GM12878 (cell line): ENCODE results near the gene KIF21A. TPM values are rescaled to one million over a fixed set of nuclear protein-coding genes. Genes with fewer than 3 reads are reported as not detected.

Experiments used
- ATAC-seq: fragments of 200-7000 bp; cut with Tn5 transposase; 3 replicates; pipeline ENCODE4 v1.9.1; 2020; ENCODE audit warnings: mild to moderate bottlenecking, moderate library complexity
- BruUV-seq: library from RNA; stranded (reverse); fragments of 400-500 nt; replicated peaks from 2 replicates; lab custom pipeline; 2021; lab: Mats Ljungman, UMichigan
- CTCF ChIA-PET: fragments of 300-600 bp; sonication (Branson Sonifier 250); formaldehyde crosslinking; extraction: SDS; loops from one replicate; lab custom pipeline; 2021; ENCODE audit warnings: inconsistent platforms; lab: Yijun Ruan, JAX
- POLR2A ChIA-PET: fragments of 350-600 bp; formaldehyde crosslinking; extraction: SDS; loops from one replicate; lab custom pipeline; 2021; ENCODE audit warnings: inconsistent platforms; lab: Charles Lee
- RAD21 ChIA-PET: fragments of 300-600 bp; sonication (Branson Sonifier 250); formaldehyde crosslinking; loops from one replicate; lab custom pipeline; 2023; ENCODE audit warnings: antibody characterized with exemption; ENCODE audit not compliant: unreplicated experiment; lab: Charles Lee
- SMC1A ChIA-PET: fragments of 300-600 bp; sonication (Branson Sonifier 250); formaldehyde crosslinking; loops from one replicate; lab custom pipeline; 2023; ENCODE audit not compliant: unreplicated experiment, uncharacterized antibody; lab: Charles Lee
- DNase-seq: peaks from one replicate; pipeline ENCODE4 v3.0.0-alpha.2; 2011; ENCODE audit warnings: low read depth, low spot score
- FAIRE-seq: peaks from 3 replicates; lab custom pipeline; 2011; peaks lifted over from hg19 to GRCh38; lab: Jason Lieb, UNC
- H2AFZ ChIP-seq: 2 replicates; pipeline ENCODE4 v1.6.0; 2011; ENCODE audit warnings: low read depth, low read length, control low read depth; ENCODE audit not compliant: control insufficient read depth
- H3K27ac ChIP-seq: 2 replicates; pipeline ENCODE4 v1.5.1; 2011; ENCODE audit warnings: control low read depth; ENCODE audit not compliant: control insufficient read depth, insufficient read depth
- H3K27me3 ChIP-seq, 2 experiments: replicated peaks in 1 of 2; 2 replicates each; pipeline versions ENCODE4 v1.6.0 to v1.6.1; 2011; ENCODE audit warnings: low read length in 1 of 2; ENCODE audit not compliant: control insufficient read depth in 2 of 2, insufficient read depth in 2 of 2
- H3K36me3 ChIP-seq, 2 experiments: 2 replicates each; pipeline ENCODE4 v1.5.1; 2011; ENCODE audit warnings: low read length in 1 of 2; ENCODE audit not compliant: control insufficient read depth in 2 of 2, insufficient read depth in 2 of 2
- H3K4me1 ChIP-seq: 2 replicates; pipeline ENCODE4 v1.6.1; 2011; ENCODE audit warnings: mild to moderate bottlenecking, low read length, moderate library complexity, mixed read lengths; ENCODE audit not compliant: control insufficient read depth, insufficient read depth
- H3K4me2 ChIP-seq: 2 replicates; pipeline ENCODE4 v1.6.0; 2011; ENCODE audit warnings: control low read depth; ENCODE audit not compliant: control insufficient read depth, insufficient read depth
- H3K4me3 ChIP-seq: fragments of 200-600 bp; sonication (generic); 2 replicates; pipeline ENCODE4 v1.5.1; 2016
- H3K79me2 ChIP-seq: 2 replicates; pipeline ENCODE4 v1.6.0; 2011; ENCODE audit warnings: low read length; ENCODE audit not compliant: control insufficient read depth, insufficient read depth
- H3K9ac ChIP-seq: 2 replicates; pipeline ENCODE4 v1.8.0; 2011; ENCODE audit warnings: low read length, control low read depth, mixed read lengths; ENCODE audit not compliant: control insufficient read depth, insufficient read depth
- H3K9me3 ChIP-seq: replicated peaks from 3 replicates; pipeline ENCODE4 v1.5.1; 2011; ENCODE audit warnings: mild to moderate bottlenecking, low read length; ENCODE audit not compliant: control insufficient read depth, insufficient read depth
- H4K20me1 ChIP-seq: 2 replicates; pipeline ENCODE4 v1.6.0; 2011; ENCODE audit not compliant: control insufficient read depth, insufficient read depth
- BRCA1 ChIP-seq: IDR thresholded peaks from 2 replicates; pipeline ENCODE4 v1.6.1; 2011; ENCODE audit warnings: low read depth, low read length, improper control_type of control experiment
- CBX5 ChIP-seq: sonication (generic); IDR thresholded peaks from 2 replicates; pipeline ENCODE4 v1.6.1; 2016; ENCODE audit warnings: low read depth, moderate library complexity, mild to moderate bottlenecking, inconsistent platforms
- EP300 ChIP-seq, 2 experiments: fragments of 150-350 bp in 1 of 2; IDR thresholded peaks; 2 replicates each; pipeline ENCODE4 v1.6.1; 2011 to 2012; ENCODE audit warnings: low read depth in 2 of 2, low read length in 2 of 2, borderline replicate concordance in 1 of 2, improper control_type of control experiment in 1 of 2, inconsistent platforms in 1 of 2; ENCODE audit not compliant: control insufficient read depth in 1 of 2
- ETV6 ChIP-seq, 2 experiments: fragments of 450-650 bp in 1 of 2; IDR thresholded peaks in 1 of 2; conservative IDR thresholded peaks in 1 of 2; 2 replicates each; pipeline ENCODE4 v1.6.1; 2014; ENCODE audit warnings: antibody characterized with exemption in 1 of 2, borderline replicate concordance in 1 of 2, low read depth in 1 of 2, mild to moderate bottlenecking in 1 of 2, moderate library complexity in 1 of 2
- HCFC1 ChIP-seq: fragments of 150-350 bp; IDR thresholded peaks from 2 replicates; pipeline ENCODE4 v1.6.1; 2014; ENCODE audit warnings: low read length
- HDAC2 ChIP-seq: fragments of 200-600 bp; sonication (generic); IDR thresholded peaks from 2 replicates; pipeline ENCODE4 v1.6.1; 2017
- KLF5 ChIP-seq: fragments of 450-650 bp; IDR thresholded peaks from 2 replicates; pipeline ENCODE4 v1.6.1; 2014; ENCODE audit warnings: mild to moderate bottlenecking; ENCODE audit not compliant: partially characterized antibody
- MTA3 ChIP-seq: IDR thresholded peaks from 2 replicates; pipeline ENCODE4 v1.6.1; 2012; ENCODE audit warnings: low read length, inconsistent platforms, borderline replicate concordance
- MYB ChIP-seq: fragments of 150-350 bp; IDR thresholded peaks from 2 replicates; pipeline ENCODE4 v1.6.1; 2014; ENCODE audit warnings: mild to moderate bottlenecking, low read depth, low read length, borderline replicate concordance
- PAX5 ChIP-seq: IDR thresholded peaks from 2 replicates; pipeline ENCODE4 v1.6.1; 2011; ENCODE audit warnings: low read depth, low read length, borderline replicate concordance
- RAD21 ChIP-seq: IDR thresholded peaks from 2 replicates; pipeline ENCODE4 v1.6.1; 2011; ENCODE audit warnings: mild to moderate bottlenecking, low read depth, low read length, moderate library complexity; ENCODE audit not compliant: insufficient read depth
- RCOR1 ChIP-seq: conservative IDR thresholded peaks from 2 replicates; pipeline ENCODE4 v1.6.1; 2012; ENCODE audit warnings: low read depth, low read length, improper control_type of control experiment
- RUNX3 ChIP-seq: IDR thresholded peaks from 2 replicates; pipeline ENCODE4 v1.6.1; 2012; ENCODE audit warnings: low read length, inconsistent platforms
- SIX5 ChIP-seq: IDR thresholded peaks from 2 replicates; pipeline ENCODE4 v1.6.1; 2011; ENCODE audit warnings: mild to moderate bottlenecking, low read depth, low read length, moderate library complexity; ENCODE audit not compliant: severe bottlenecking
- SP1 ChIP-seq: IDR thresholded peaks from one replicate; pipeline ENCODE4 v1.6.1; 2011; ENCODE audit warnings: low read depth, low read length
- SRF ChIP-seq, 2 experiments: IDR thresholded peaks; 2 replicates each; pipeline ENCODE4 v1.6.1; 2011; ENCODE audit warnings: low read depth in 2 of 2, low read length in 2 of 2, mild to moderate bottlenecking in 1 of 2, moderate library complexity in 1 of 2
- WRNIP1 ChIP-seq: IDR thresholded peaks from 2 replicates; pipeline ENCODE4 v1.6.1; 2011; ENCODE audit warnings: low read depth, low read length, improper control_type of control experiment, borderline replicate concordance
- YY1 ChIP-seq: IDR thresholded peaks from 2 replicates; pipeline ENCODE4 v1.6.1; 2011; ENCODE audit warnings: low read depth, mild to moderate bottlenecking, low read length
- ZNF24 ChIP-seq: fragments of 450-650 bp; IDR thresholded peaks from 2 replicates; pipeline ENCODE4 v1.6.1; 2017; ENCODE audit warnings: antibody characterized with exemption, mild to moderate bottlenecking
- ZZZ3 ChIP-seq: IDR thresholded peaks from 2 replicates; pipeline ENCODE4 v1.6.1; 2011; ENCODE audit warnings: low read depth; ENCODE audit not compliant: control insufficient read depth, insufficient read length
- in situ Hi-C: fragments of 300-500 bp; cut with MboI; formaldehyde crosslinking; loops from 9 replicates; pipeline ENCODE4 v1.14.3; 2018; ENCODE audit warnings: mixed read lengths
- intact Hi-C: fragments of 100-400 bp; cut with micrococcal nuclease; formaldehyde crosslinking; loops from one replicate; pipeline ENCODE4 v1.14.2; 2022; ENCODE audit not compliant: unreplicated experiment
- polyA plus RNA-seq, 11 experiments: library from polyadenylated mRNA; depleted of rRNA in 4 of 11; unstranded in 6 of 11; stranded (reverse) in 5 of 11; fragments of >200 nt; fragmentation: Nextera tagmentation in 4 of 11; fragmentation: Illumina TruSeq in 1 of 11; extraction: Ambion mirVana in 4 of 11; extraction: Trizol in 1 of 11; gene quantifications; 1 replicate in 1 of 11; 2 replicates in 10 of 11; pipeline versions ENCODE4 v1.2.1 to v1.2.3, GENCODE V29; 2011 to 2016; ENCODE audit warnings: inconsistent platforms in 2 of 11, missing spikeins in 2 of 11, low read depth in 1 of 11
- total RNA-seq, 4 experiments: library from RNA; depleted of rRNA in 3 of 4; stranded (reverse); fragments of >200 nt in 3 of 4; fragmentation: Illumina TruSeq in 1 of 4; extraction: Trizol in 1 of 4; gene quantifications; 2 replicates each; pipeline versions ENCODE4 v1.2.1 to v1.2.3, GENCODE V29; 2013 to 2021
- TF ChIP-seq, protein P1 (sequence below): fragments of 450-650 bp; IDR thresholded peaks from 2 replicates; pipeline ENCODE4 v1.6.1; 2017; ENCODE audit warnings: borderline replicate concordance
- TF ChIP-seq, protein P2 (sequence below): fragments of 150-350 bp; IDR thresholded peaks from 2 replicates; pipeline ENCODE4 v1.6.1; 2016; ENCODE audit warnings: low read depth, low read length

Gene KIF21A
- total and polyA plus RNA-seq, 10 of the 15 experiments (the other 5 are each of a cell fraction or from before 2014, with no cell fraction given): 21.3 to 42.1 (median 24.5) TPM

DNA sequence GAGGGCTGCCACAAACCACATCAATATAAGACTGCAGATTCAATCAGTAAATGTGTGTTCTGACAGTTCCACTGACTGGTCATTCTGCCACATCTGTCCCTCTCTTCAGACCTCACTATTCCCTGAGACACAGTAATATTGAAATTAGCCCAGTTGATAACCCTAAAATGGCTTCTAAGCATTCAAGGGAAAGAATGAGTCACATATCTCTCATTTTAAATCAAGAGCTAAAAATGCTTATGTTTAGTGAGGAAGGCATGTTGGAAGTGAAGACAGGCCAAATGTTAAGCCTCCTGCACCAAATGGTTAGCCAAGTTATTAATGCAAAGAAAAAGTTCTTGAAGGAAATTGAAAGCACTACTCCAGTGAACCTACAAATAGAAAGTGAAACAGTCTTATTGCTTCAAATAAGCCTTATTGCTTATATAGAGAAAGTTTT lies 24.5 kb upstream of the KIF21A start:
- no TSS peak for BruUV-seq
- Histone ChIP-seq H3K27me3 (no peaks in the 10 kb centered on the region), H3K36me3 (no peaks in the 10 kb centered on the region), H3K27ac (no peak overlapping the region), H3K9me3 (no peaks in the 10 kb centered on the region; the same call in 2 of the 3 replicates), H3K4me1 (peaks cover 3% of the 10 kb centered on the region; the same call in 1 of the 2 replicates), H4K20me1 (no peaks in the 10 kb centered on the region), H2AFZ (peak overlapping the region; percentile 59), H3K79me2 (no peaks in the 10 kb centered on the region), H3K9ac (no peak overlapping the region), H3K4me2 (peak overlapping the region; percentile 49), H3K4me3 (no peak overlapping the region)
- ATAC-seq (peak; percentile 96), DNase-seq (peak; percentile 36), FAIRE-seq (no peak)
- CTCF ChIA-PET: interaction anchor here (1.0 kb wide), 1 partner anchor 11 kb away, joined by 3 read pairs; no protein-coding TSS in a partner anchor
- RAD21 ChIA-PET: interaction anchor here (0.6 to 2.2 kb wide), 3 partner anchors 24 to 224 kb away, joined by 3 to 5 read pairs (median 3); partner anchors contain the start of gene KIF21A
- POLR2A ChIA-PET: interaction anchor here (1.0 kb wide), 1 partner anchor 11 kb away, joined by 3 read pairs; no protein-coding TSS in a partner anchor
- intact Hi-C loops: no loop called here
- in situ Hi-C loops: no loop called here
- SMC1A ChIA-PET: interaction anchor here (1.0 to 1.2 kb wide), 4 partner anchors 17 to 152 kb away, joined by 3 to 4 read pairs (median 3); partner anchors contain the start of gene ABCD2
- no peak for TF ChIP-seq WRNIP1
- TF ChIP-seq PAX5: no peak
- TF ChIP-seq, protein P1, sequence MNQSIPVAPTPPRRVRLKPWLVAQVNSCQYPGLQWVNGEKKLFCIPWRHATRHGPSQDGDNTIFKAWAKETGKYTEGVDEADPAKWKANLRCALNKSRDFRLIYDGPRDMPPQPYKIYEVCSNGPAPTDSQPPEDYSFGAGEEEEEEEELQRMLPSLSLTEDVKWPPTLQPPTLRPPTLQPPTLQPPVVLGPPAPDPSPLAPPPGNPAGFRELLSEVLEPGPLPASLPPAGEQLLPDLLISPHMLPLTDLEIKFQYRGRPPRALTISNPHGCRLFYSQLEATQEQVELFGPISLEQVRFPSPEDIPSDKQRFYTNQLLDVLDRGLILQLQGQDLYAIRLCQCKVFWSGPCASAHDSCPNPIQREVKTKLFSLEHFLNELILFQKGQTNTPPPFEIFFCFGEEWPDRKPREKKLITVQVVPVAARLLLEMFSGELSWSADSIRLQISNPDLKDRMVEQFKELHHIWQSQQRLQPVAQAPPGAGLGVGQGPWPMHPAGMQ: no peak
- no peak for TF ChIP-seq ZNF24
- no peak for TF ChIP-seq HCFC1
- no peak for TF ChIP-seq KLF5
- TF ChIP-seq, protein P2, sequence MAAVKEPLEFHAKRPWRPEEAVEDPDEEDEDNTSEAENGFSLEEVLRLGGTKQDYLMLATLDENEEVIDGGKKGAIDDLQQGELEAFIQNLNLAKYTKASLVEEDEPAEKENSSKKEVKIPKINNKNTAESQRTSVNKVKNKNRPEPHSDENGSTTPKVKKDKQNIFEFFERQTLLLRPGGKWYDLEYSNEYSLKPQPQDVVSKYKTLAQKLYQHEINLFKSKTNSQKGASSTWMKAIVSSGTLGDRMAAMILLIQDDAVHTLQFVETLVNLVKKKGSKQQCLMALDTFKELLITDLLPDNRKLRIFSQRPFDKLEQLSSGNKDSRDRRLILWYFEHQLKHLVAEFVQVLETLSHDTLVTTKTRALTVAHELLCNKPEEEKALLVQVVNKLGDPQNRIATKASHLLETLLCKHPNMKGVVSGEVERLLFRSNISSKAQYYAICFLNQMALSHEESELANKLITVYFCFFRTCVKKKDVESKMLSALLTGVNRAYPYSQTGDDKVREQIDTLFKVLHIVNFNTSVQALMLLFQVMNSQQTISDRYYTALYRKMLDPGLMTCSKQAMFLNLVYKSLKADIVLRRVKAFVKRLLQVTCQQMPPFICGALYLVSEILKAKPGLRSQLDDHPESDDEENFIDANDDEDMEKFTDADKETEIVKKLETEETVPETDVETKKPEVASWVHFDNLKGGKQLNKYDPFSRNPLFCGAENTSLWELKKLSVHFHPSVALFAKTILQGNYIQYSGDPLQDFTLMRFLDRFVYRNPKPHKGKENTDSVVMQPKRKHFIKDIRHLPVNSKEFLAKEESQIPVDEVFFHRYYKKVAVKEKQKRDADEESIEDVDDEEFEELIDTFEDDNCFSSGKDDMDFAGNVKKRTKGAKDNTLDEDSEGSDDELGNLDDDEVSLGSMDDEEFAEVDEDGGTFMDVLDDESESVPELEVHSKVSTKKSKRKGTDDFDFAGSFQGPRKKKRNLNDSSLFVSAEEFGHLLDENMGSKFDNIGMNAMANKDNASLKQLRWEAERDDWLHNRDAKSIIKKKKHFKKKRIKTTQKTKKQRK: no peak
- no peak for TF ChIP-seq SP1
- TF ChIP-seq ETV6 (conservative IDR thresholded peaks at IDR 0.05 in 1 of 2, IDR thresholded peaks at IDR 0.05 in 1 of 2; ENCODE audit: borderline replicate concordance in 1 of 2, low read depth in 1 of 2): no peak; a peak in 1 of 4 replicates
- no peak for TF ChIP-seq ZZZ3
- no peak for TF ChIP-seq RCOR1
- TF ChIP-seq YY1: peak; percentile 83
- no peak for TF ChIP-seq RAD21
- TF ChIP-seq CBX5: no peak
- no peak for TF ChIP-seq BRCA1
- TF ChIP-seq RUNX3: peak; percentile 98
- TF ChIP-seq MYB: no peak
- TF ChIP-seq EP300 (IDR thresholded peaks at IDR 0.05; ENCODE audit: borderline replicate concordance in 1 of 2, control insufficient read depth in 1 of 2, low read depth in 2 of 2, low read length in 2 of 2): no peak
- no peak for TF ChIP-seq SIX5
- peak in 1 of 2 experiments; percentile 56; a peak in 1 of 4 replicates for TF ChIP-seq SRF (IDR thresholded peaks at IDR 0.05; ENCODE audit: low read depth in 2 of 2, low read length in 2 of 2)
- no peak for TF ChIP-seq HDAC2
- TF ChIP-seq MTA3: peak; percentile 91; the same call in 1 of the 2 replicates
